B cell (primary cell): ENCODE data around the gene ACAA2.

Experiments
- EZH2 ChIP-seq: IDR thresholded peaks from 2 replicates; pipeline ENCODE4 v1.6.1; 2012; ENCODE audit warnings: borderline replicate concordance, low read depth, mild to moderate bottlenecking, moderate library complexity, low read length; ENCODE audit not compliant: insufficient read depth, poor library complexity, severe bottlenecking
- TF ChIP-seq, protein P1 (sequence below): fragments of 200-600 bp; IDR thresholded peaks from one replicate; pipeline ENCODE4 v1.8.0; 2022; ENCODE audit warnings: antibody characterized with exemption, mild to moderate bottlenecking

DNA sequence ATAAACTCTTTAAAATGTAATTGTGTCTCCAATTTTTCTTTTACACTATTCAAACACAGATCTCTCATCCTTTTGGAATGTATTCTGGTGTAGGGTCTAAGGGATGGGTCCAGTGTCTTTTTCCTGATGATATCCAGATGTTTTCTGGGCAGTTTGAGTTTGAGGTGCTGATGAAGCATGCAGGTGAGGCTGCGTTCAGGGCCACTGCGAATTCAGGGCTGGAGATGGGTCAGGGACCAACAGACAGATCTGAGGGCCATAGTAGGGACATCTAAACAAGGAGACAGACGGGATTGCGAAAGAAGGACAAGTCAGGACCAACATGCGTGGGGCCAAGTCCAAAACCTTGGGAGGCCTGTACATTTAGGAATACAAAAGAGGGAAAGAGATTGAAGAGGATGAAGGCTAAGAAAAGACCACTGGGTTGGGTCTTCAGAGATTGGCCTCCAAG, 70.2 kb downstream of the ACAA2 start:
- TF ChIP-seq EZH2: no peak
- TF ChIP-seq, protein P1, sequence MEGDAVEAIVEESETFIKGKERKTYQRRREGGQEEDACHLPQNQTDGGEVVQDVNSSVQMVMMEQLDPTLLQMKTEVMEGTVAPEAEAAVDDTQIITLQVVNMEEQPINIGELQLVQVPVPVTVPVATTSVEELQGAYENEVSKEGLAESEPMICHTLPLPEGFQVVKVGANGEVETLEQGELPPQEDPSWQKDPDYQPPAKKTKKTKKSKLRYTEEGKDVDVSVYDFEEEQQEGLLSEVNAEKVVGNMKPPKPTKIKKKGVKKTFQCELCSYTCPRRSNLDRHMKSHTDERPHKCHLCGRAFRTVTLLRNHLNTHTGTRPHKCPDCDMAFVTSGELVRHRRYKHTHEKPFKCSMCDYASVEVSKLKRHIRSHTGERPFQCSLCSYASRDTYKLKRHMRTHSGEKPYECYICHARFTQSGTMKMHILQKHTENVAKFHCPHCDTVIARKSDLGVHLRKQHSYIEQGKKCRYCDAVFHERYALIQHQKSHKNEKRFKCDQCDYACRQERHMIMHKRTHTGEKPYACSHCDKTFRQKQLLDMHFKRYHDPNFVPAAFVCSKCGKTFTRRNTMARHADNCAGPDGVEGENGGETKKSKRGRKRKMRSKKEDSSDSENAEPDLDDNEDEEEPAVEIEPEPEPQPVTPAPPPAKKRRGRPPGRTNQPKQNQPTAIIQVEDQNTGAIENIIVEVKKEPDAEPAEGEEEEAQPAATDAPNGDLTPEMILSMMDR: no peak
